Measurements from ENCODE around the gene HCN2. TPM values are rescaled to one million over a fixed set of nuclear protein-coding genes. Genes with fewer than 3 reads are reported as not detected.

The HCN2 gene
- polyA plus RNA-seq, 1 donor from 2014 or later = 4.7 TPM

DNA sequence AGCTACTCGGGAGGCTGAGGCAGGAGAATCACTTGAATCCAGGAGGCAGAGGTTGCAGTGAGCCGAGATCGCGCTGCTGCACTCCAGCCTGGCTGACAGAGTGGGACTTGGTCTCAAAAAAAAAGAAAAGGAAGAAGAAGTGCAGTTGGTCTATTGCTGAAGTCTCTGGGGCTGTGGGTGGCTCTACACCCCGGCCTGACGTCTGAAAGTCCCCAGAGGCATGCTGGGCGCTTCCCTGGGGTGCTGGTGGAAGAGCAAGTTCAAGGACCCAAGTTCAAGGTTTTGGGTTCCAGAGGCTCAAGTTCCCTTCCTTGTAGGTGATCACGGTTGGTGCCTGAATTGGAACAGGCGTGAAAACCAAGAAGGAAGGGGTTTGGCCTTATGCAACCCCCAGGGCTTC lies 3.8 kb downstream of the HCN2 start:
- no peaks in the 10 kb centered on the region for H3K79me2 ChIP-seq (replicated peaks; ENCODE audit: insufficient read depth, low read length)
- H3K9me2 ChIP-seq (ENCODE audit: insufficient read depth, low read length) = no peaks in the 10 kb centered on the region
- H3F3A ChIP-seq (ENCODE audit: insufficient read depth, low read length, poor library complexity, severe bottlenecking) = no peaks in the 10 kb centered on the region
- H3K4me3 ChIP-seq (ENCODE audit: low read length) = no peak overlapping the region
- H4K20me1 ChIP-seq (ENCODE audit: insufficient read depth) = peaks cover 9% of the 10 kb centered on the region
- TF ChIP-seq, protein P1, sequence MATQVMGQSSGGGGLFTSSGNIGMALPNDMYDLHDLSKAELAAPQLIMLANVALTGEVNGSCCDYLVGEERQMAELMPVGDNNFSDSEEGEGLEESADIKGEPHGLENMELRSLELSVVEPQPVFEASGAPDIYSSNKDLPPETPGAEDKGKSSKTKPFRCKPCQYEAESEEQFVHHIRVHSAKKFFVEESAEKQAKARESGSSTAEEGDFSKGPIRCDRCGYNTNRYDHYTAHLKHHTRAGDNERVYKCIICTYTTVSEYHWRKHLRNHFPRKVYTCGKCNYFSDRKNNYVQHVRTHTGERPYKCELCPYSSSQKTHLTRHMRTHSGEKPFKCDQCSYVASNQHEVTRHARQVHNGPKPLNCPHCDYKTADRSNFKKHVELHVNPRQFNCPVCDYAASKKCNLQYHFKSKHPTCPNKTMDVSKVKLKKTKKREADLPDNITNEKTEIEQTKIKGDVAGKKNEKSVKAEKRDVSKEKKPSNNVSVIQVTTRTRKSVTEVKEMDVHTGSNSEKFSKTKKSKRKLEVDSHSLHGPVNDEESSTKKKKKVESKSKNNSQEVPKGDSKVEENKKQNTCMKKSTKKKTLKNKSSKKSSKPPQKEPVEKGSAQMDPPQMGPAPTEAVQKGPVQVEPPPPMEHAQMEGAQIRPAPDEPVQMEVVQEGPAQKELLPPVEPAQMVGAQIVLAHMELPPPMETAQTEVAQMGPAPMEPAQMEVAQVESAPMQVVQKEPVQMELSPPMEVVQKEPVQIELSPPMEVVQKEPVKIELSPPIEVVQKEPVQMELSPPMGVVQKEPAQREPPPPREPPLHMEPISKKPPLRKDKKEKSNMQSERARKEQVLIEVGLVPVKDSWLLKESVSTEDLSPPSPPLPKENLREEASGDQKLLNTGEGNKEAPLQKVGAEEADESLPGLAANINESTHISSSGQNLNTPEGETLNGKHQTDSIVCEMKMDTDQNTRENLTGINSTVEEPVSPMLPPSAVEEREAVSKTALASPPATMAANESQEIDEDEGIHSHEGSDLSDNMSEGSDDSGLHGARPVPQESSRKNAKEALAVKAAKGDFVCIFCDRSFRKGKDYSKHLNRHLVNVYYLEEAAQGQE (IDR thresholded peaks at IDR 0.05; ENCODE audit: borderline replicate concordance) = no peak
- no peak for TF ChIP-seq EZH2 (IDR thresholded peaks at IDR 0.05; ENCODE audit: borderline replicate concordance, insufficient read depth, low read length, poor library complexity, severe bottlenecking)
- TF ChIP-seq POLR2AphosphoS5 (IDR thresholded peaks at IDR 0.05) = no peak
- TF ChIP-seq SMC3 (conservative IDR thresholded peaks at IDR 0.05; ENCODE audit: poor library complexity) = no peak
- no peak for TF ChIP-seq EP300 (conservative IDR thresholded peaks at IDR 0.05; ENCODE audit: poor library complexity, severe bottlenecking)
- TF ChIP-seq MXI1 (conservative IDR thresholded peaks at IDR 0.05; ENCODE audit: poor library complexity, severe bottlenecking) = no peak
- no peak for TF ChIP-seq RAD21 (conservative IDR thresholded peaks at IDR 0.05)
- TF ChIP-seq TAF1 (IDR thresholded peaks at IDR 0.05; ENCODE audit: low read depth) = no peak
- TF ChIP-seq CTCF (IDR thresholded peaks at IDR 0.05; ENCODE audit: poor library complexity, severe bottlenecking) = no peak
- H2AFZ ChIP-seq (ENCODE audit: low read depth, low read length) = no peak overlapping the region
- no peaks in the 10 kb centered on the region for H3K36me3 ChIP-seq (ENCODE audit: insufficient read depth, low read length)
- no peak overlapping the region for H3K27ac ChIP-seq (ENCODE audit: low read length)
- no peaks in the 10 kb centered on the region for H3K9me3 ChIP-seq (ENCODE audit: low read length)
- peaks cover 22% of the 10 kb centered on the region for H3K27me3 ChIP-seq (ENCODE audit: insufficient read depth, low read depth, low read length)
- H3K4me2 ChIP-seq (ENCODE audit: low read length) = no peak overlapping the region
- H3K9ac ChIP-seq (ENCODE audit: low read length) = no peak overlapping the region

- TF ChIP-seq MXI1 (conservative IDR thresholded peaks at IDR 0.05; ENCODE audit: poor library complexity, severe bottlenecking) = no peak
- TF ChIP-seq EZH2 (IDR thresholded peaks at IDR 0.05; ENCODE audit: borderline replicate concordance, insufficient read depth, low read length, poor library complexity, severe bottlenecking) = no peak
- no peak for TF ChIP-seq SMC3 (conservative IDR thresholded peaks at IDR 0.05; ENCODE audit: poor library complexity)
- no peak for TF ChIP-seq TAF1 (IDR thresholded peaks at IDR 0.05; ENCODE audit: low read depth)
- TF ChIP-seq RAD21 (conservative IDR thresholded peaks at IDR 0.05) = no peak
- no peak for TF ChIP-seq POLR2AphosphoS5 (IDR thresholded peaks at IDR 0.05)
- TF ChIP-seq CTCF (IDR thresholded peaks at IDR 0.05; ENCODE audit: poor library complexity, severe bottlenecking) = no peak
- TF ChIP-seq, protein P1 (IDR thresholded peaks at IDR 0.05; ENCODE audit: borderline replicate concordance) = no peak
- TF ChIP-seq EP300 (conservative IDR thresholded peaks at IDR 0.05; ENCODE audit: poor library complexity, severe bottlenecking) = no peak
- Histone ChIP-seq H3K9me2 (ENCODE audit: insufficient read depth, low read length) (no peaks in the 10 kb centered on the region), H3F3A (ENCODE audit: insufficient read depth, low read length, poor library complexity, severe bottlenecking) (no peaks in the 10 kb centered on the region), H3K79me2 (replicated peaks; ENCODE audit: insufficient read depth, low read length) (no peaks in the 10 kb centered on the region), H3K9me3 (ENCODE audit: low read length) (no peaks in the 10 kb centered on the region), H4K20me1 (ENCODE audit: insufficient read depth) (peaks cover 9% of the 10 kb centered on the region), H3K27ac (ENCODE audit: low read length) (no peak overlapping the region), H3K36me3 (ENCODE audit: insufficient read depth, low read length) (no peaks in the 10 kb centered on the region), H3K4me2 (ENCODE audit: low read length) (no peak overlapping the region), H3K9ac (ENCODE audit: low read length) (no peak overlapping the region), H2AFZ (ENCODE audit: low read depth, low read length) (no peak overlapping the region), H3K27me3 (ENCODE audit: insufficient read depth, low read depth, low read length) (peaks cover 17% of the 10 kb centered on the region), H3K4me3 (ENCODE audit: low read length) (no peak overlapping the region)
These were observed 4.7 kb downstream of the HCN2 start for GRCh38 chr19:594265-594870.

All from neural cell (in vitro differentiated cells).